ENCODE results near the gene SYT2. TPM values are rescaled to one million over a fixed set of nuclear protein-coding genes. Genes with fewer than 3 reads are reported as not detected.
"Not testable (repeated sequence)": the region's sequence is repeated elsewhere in the genome, so short reads cannot be mapped to it uniquely, and the experiment has no call there.

The SYT2 gene
- total RNA-seq, 4 donors from 2014 or later, result 0.28 TPM; not detected in 3

DNA sequence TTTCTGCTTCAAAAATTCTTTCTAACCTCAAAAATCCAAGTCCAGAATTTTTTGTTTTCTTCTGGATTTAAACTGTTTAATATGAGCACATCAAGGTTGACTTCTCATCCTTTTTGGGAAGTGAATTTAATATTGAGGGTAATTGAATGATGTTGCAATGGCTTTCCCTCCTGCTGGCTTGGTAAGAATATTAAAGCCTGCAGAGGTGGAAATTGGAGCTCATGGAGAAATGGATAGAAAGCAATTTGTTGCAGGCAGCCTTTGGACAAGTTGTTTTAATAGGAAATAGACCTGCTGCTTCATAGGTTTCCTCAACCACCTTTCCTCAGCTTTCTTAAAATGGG, 124.7 kb downstream of the SYT2 start:
- no peak overlapping the region for H3K4me3 ChIP-seq
- DNase-seq, result no peak
- TF ChIP-seq, protein P1, sequence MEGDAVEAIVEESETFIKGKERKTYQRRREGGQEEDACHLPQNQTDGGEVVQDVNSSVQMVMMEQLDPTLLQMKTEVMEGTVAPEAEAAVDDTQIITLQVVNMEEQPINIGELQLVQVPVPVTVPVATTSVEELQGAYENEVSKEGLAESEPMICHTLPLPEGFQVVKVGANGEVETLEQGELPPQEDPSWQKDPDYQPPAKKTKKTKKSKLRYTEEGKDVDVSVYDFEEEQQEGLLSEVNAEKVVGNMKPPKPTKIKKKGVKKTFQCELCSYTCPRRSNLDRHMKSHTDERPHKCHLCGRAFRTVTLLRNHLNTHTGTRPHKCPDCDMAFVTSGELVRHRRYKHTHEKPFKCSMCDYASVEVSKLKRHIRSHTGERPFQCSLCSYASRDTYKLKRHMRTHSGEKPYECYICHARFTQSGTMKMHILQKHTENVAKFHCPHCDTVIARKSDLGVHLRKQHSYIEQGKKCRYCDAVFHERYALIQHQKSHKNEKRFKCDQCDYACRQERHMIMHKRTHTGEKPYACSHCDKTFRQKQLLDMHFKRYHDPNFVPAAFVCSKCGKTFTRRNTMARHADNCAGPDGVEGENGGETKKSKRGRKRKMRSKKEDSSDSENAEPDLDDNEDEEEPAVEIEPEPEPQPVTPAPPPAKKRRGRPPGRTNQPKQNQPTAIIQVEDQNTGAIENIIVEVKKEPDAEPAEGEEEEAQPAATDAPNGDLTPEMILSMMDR (IDR thresholded peaks at IDR 0.05), result no peak
- H3K27ac ChIP-seq, result peak overlapping the region in 1 of 4 donors; percentile 78
- H3K36me3 ChIP-seq, result peaks cover 0 to 15% (median 0%) of the 10 kb centered on the region in 3 donors
- no peaks in the 10 kb centered on the region for H3K27me3 ChIP-seq
- peaks cover 0 to 8% (median 0%) of the 10 kb centered on the region in 4 donors for H3K4me1 ChIP-seq
- H3K9me3 ChIP-seq, result no peaks in the 10 kb centered on the region

DNA sequence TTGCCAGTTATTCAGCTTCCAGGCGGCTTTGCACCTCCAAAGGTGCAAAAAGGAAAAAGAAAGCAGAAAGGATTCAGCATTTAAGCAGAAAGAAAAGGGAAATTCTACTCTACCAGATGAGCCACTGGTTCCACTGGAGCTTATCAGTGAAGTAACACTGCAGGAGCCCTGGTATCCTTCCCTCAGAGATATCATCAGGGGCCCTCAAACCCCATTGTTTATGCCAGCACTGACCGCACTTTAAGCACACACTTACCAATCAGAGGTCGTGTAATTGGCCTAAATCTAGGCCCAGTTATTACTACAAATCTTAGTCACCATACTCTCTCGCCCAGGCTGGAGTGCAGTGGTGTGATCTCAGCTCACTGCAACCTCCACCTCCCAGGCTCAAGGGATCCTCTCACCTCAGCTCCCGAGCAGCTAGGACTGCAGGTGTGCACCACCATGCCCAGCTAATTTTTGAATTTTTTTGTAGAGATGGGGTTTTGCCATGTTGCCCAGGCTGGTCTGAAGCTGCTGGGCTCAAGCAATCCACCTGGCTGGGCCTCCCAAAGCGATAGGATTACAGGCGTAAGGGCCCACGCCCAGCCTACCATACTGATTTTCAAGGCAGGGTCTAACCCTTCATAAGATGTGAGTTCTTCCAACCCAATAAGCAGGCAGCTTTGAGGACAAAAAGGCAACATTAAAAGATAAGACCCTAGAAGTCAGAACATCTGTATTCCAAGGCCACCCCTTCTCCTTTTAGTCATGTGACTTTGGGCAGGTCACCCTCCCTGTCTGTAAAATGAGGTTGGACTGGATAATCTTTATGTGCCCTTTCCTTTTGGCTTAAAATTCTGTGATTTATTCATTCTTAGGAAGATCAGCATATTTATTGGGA, 125.3 kb downstream of the SYT2 start:
- Histone ChIP-seq H3K9me3 (no peaks in the 10 kb centered on the region), H3K4me1 (peaks cover 0 to 8% (median 0%) of the 10 kb centered on the region in 4 donors), H3K27ac (no peak overlapping the region), H3K4me3 (no peak overlapping the region), H3K36me3 (peaks cover 0 to 19% (median 0%) of the 10 kb centered on the region in 3 donors), H3K27me3 (no peaks in the 10 kb centered on the region)
- DNase-seq, result no peak
- TF ChIP-seq POLR2A (IDR thresholded peaks at IDR 0.05), result no peak
- TF ChIP-seq, protein P1 (IDR thresholded peaks at IDR 0.05), result no peak

- not testable (repeated sequence) for H3K27me3 ChIP-seq, H3K9me3 ChIP-seq, H3K4me3 ChIP-seq, DNase-seq, H3K27ac ChIP-seq, H3K4me1 ChIP-seq
- H3K36me3 ChIP-seq, result peaks cover 0 to 19% (median 0%) of the 10 kb centered on the region in 3 donors
Observed at GRCh38 chr1:202582350-202582749, 127.9 kb downstream of the SYT2 start.

DNA sequence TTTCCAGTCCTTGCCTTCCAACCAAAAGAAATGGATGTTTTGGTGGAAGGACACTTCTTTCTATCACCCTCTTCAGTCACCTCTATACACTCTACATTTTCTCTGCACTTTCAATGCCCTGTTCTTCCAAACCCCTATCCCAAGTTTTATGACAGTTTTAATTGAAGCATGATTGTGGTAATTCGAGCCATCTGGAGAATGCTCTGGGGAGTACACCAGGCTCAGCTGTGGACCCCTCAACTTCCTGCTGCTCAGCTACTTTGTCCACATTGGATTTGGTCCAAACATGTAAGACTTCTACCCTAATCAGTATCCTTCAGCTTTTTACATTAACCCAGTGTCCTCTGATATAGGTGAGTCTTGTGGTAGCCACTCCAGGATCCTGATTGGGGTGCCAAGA, 129.6 kb downstream of the SYT2 start:
- Histone ChIP-seq H3K36me3 (peaks cover 0 to 23% (median 0%) of the 10 kb centered on the region in 3 donors), H3K4me3 (no peak overlapping the region), H3K9me3 (no peaks in the 10 kb centered on the region), H3K4me1 (no peaks in the 10 kb centered on the region), H3K27ac (peak overlapping the region in 1 of 4 donors; percentile 48), H3K27me3 (no peaks in the 10 kb centered on the region)
- TF ChIP-seq POLR2A (IDR thresholded peaks at IDR 0.05), result no peak
- TF ChIP-seq, protein P1 (IDR thresholded peaks at IDR 0.05), result no peak
- no peak for DNase-seq

GRCh38 chr1:202579806-202580205, 130.4 kb downstream of the SYT2 start:
- no peak for TF ChIP-seq POLR2A (IDR thresholded peaks at IDR 0.05)
- TF ChIP-seq, protein P1 (IDR thresholded peaks at IDR 0.05), result no peak
- H3K36me3 ChIP-seq, result peaks cover 0 to 31% (median 0%) of the 10 kb centered on the region in 3 donors
- no peak for DNase-seq
- no peaks in the 10 kb centered on the region for H3K27me3 ChIP-seq
- no peaks in the 10 kb centered on the region for H3K9me3 ChIP-seq
- no peak overlapping the region for H3K4me3 ChIP-seq
- no peaks in the 10 kb centered on the region for H3K4me1 ChIP-seq
- peak overlapping the region in 2 of 4 donors; percentile 34 to 48 for H3K27ac ChIP-seq

GRCh38 chr1:202578565-202578964, 131.7 kb downstream of the SYT2 start:
- no peak overlapping the region for H3K4me3 ChIP-seq
- TF ChIP-seq, protein P1 (IDR thresholded peaks at IDR 0.05), result no peak
- TF ChIP-seq POLR2A (IDR thresholded peaks at IDR 0.05), result no peak
- H3K36me3 ChIP-seq, result peaks cover 0 to 31% (median 0%) of the 10 kb centered on the region in 3 donors

More at GRCh38 chr1:202578565-202578964, 131.7 kb downstream of the SYT2 start:
- Histone ChIP-seq H3K27me3 (no peaks in the 10 kb centered on the region), H3K4me1 (no peaks in the 10 kb centered on the region), H3K9me3 (no peaks in the 10 kb centered on the region), H3K27ac (peak overlapping the region in 3 of 4 donors; percentile 7 to 48 (median 16))
- no peak for DNase-seq

All from Peyer's patch (tissue), 4 donors.